ENCODE measurements around the gene GRM1.

GRCh38 chr6:146410851-146411595, 382.2 kb downstream of the GRM1 start:
- no peak for TF ChIP-seq CTCF (IDR thresholded peaks at IDR 0.05; ENCODE audit: insufficient read depth, low read depth, low read length)
- TF ChIP-seq EZH2 (IDR thresholded peaks at IDR 0.05; ENCODE audit: insufficient read depth, low read length): no peak

Measured in astrocyte (in vitro differentiated cells and primary cell).